CD4-positive, alpha-beta T cell (primary cell): ENCODE results near the gene AMBN. TPM values are rescaled to one million over a fixed set of nuclear protein-coding genes. Genes with fewer than 3 reads are reported as not detected.
"Not testable (repeated sequence)": the region's sequence is repeated elsewhere in the genome, so short reads cannot be mapped to it uniquely, and the experiment has no call there.

Experiments
- ATAC-seq: fragments of 200-7000 bp; cut with Tn5 transposase; one replicate; pipeline ENCODE4 v1.10.0; 2022; ENCODE audit warnings: mild to moderate bottlenecking; ENCODE audit not compliant: poor library complexity
- CTCF ChIA-PET: fragments of 350-600 bp; sonication (Branson Sonifier 250); formaldehyde crosslinking; loops from one replicate; lab custom pipeline; 2021; ENCODE audit warnings: antibody characterized with exemption, inconsistent platforms; lab: Charles Lee
- POLR2A ChIA-PET: fragments of 350-600 bp; sonication (Branson Sonifier 250); formaldehyde crosslinking; loops from one replicate; lab custom pipeline; 2021; ENCODE audit warnings: antibody characterized with exemption, inconsistent platforms; lab: Charles Lee
- DNase-seq, 14 experiments: peaks; one replicate each; pipeline ENCODE4 v3.0.0-alpha.2; 2013 to 2020; ENCODE audit warnings: mixed read lengths in 2 of 14
- H3K27ac ChIP-seq, 2 donors: one replicate each; pipeline versions ENCODE4 v1.5.1 to v1.7.0; 2013; ENCODE audit warnings: low read length in 2 of 2, low read depth in 1 of 2, mild to moderate bottlenecking in 1 of 2
- H3K27me3 ChIP-seq, 2 experiments: 1 replicate in 1 of 2; 2 replicates in 1 of 2; pipeline versions ENCODE4 v1.6.1 to v1.7.0; 2013; ENCODE audit warnings: low read length in 2 of 2, control low read depth in 1 of 2, mild to moderate bottlenecking in 1 of 2, moderate library complexity in 1 of 2; ENCODE audit not compliant: insufficient read depth in 2 of 2, control insufficient read depth in 1 of 2
- H3K36me3 ChIP-seq: one replicate; pipeline ENCODE4 v1.6.1; 2013; ENCODE audit warnings: low read length, control low read depth; ENCODE audit not compliant: insufficient read depth
- H3K4me1 ChIP-seq: one replicate; pipeline ENCODE4 v1.6.1; 2013; ENCODE audit warnings: low read length, control low read depth; ENCODE audit not compliant: insufficient read depth
- H3K4me3 ChIP-seq: one replicate; pipeline ENCODE4 v1.5.1; 2013; ENCODE audit warnings: mild to moderate bottlenecking, low read length, moderate library complexity
- H3K9me3 ChIP-seq, 2 experiments: 1 replicate in 1 of 2; 2 replicates in 1 of 2; pipeline versions ENCODE4 v1.6.1 to v1.7.0; 2013; ENCODE audit warnings: low read length in 2 of 2, mild to moderate bottlenecking in 2 of 2, control low read depth in 1 of 2, moderate library complexity in 1 of 2; ENCODE audit not compliant: control insufficient read depth in 1 of 2, insufficient read depth in 1 of 2
- H3K27ac Mint-ChIP-seq: one replicate; pipeline ENCODE4 v1.8.0; 2020; ENCODE audit warnings: mixed read lengths
- H3K27me3 Mint-ChIP-seq: one replicate; pipeline ENCODE4 v1.8.0; 2021; ENCODE audit warnings: mixed read lengths
- H3K36me3 Mint-ChIP-seq: one replicate; pipeline ENCODE4 v1.8.0; 2021; ENCODE audit warnings: low read depth, mixed read lengths
- H3K4me1 Mint-ChIP-seq: one replicate; pipeline ENCODE4 v1.8.0; 2021; ENCODE audit warnings: low read depth, mixed read lengths
- H3K4me3 Mint-ChIP-seq: one replicate; pipeline ENCODE4 v1.8.0; 2020; ENCODE audit warnings: mild to moderate bottlenecking, mixed read lengths
- H3K9me3 Mint-ChIP-seq: one replicate; pipeline ENCODE4 v1.8.0; 2020; ENCODE audit warnings: mixed read lengths
- CTCF ChIP-seq: fragments of 200-600 bp; IDR thresholded peaks from one replicate; pipeline ENCODE4 v1.8.0; 2022; ENCODE audit warnings: antibody characterized with exemption, mild to moderate bottlenecking
- intact Hi-C, 2 experiments: fragments of 100-400 bp; cut with DNase I in 1 of 2; cut with micrococcal nuclease in 1 of 2; formaldehyde crosslinking; loops; one replicate each; pipeline versions ENCODE4 v1.15.1 to v1.9.0; 2023 to 2025; cut with DNase I, micrococcal nuclease
- total RNA-seq, 174 experiments: library from RNA in 2 of 174; stranded (reverse) in 2 of 174; gene quantifications; one replicate each; pipeline ENCODE4 v1.2.3 and lab custom pipeline; 2021 to 2026

AMBN gene
- total RNA-seq, 2 experiments from 2014 or later = not detected

DNA sequence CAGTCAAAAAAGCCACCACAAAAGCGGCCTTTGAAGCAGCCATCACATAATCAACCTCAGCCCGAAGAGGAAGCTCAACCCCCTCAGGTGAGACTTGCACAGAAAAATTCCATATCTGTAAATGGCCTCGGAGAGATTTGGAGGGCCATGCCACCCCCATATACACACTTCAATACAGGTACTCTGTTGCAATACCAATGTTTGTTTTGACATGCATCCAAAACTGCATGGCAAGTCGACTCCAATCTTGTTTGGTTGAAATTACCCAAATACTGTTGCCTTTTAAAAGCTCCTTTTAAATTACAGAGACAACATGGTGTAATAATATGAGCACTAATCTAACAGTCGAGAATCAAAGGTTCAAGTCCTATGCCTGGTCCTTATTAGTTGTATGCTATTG, 42.4 kb downstream of the AMBN start:
- Histone ChIP-seq H3K36me3 (no peaks in the 10 kb centered on the region), H3K4me1 (no peaks in the 10 kb centered on the region), H3K27me3 (no peaks in the 10 kb centered on the region), H3K27ac (no peak overlapping the region), H3K4me3 (no peak overlapping the region), H3K9me3 (no peaks in the 10 kb centered on the region)
- no peaks in the 10 kb centered on the region for H3K9me3 Mint-ChIP-seq
- no peak overlapping the region for H3K4me3 Mint-ChIP-seq
- no peak for TF ChIP-seq CTCF
- H3K27me3 Mint-ChIP-seq = no peaks in the 10 kb centered on the region
- intact Hi-C loops = no loop called here
- ChIA-PET CTCF (no interaction called here), POLR2A (no interaction called here)
- no peak overlapping the region for H3K27ac Mint-ChIP-seq
- no peak for ATAC-seq
- no peaks in the 10 kb centered on the region for H3K4me1 Mint-ChIP-seq
- no peak for DNase-seq
- no peaks in the 10 kb centered on the region for H3K36me3 Mint-ChIP-seq

- Histone ChIP-seq H3K4me1 (no peaks in the 10 kb centered on the region), H3K36me3 (no peaks in the 10 kb centered on the region), H3K9me3 (no peaks in the 10 kb centered on the region), H3K27ac (no peak overlapping the region), H3K4me3 (no peak overlapping the region), H3K27me3 (no peaks in the 10 kb centered on the region)
- Mint-ChIP-seq H3K4me3 (no peak overlapping the region), H3K4me1 (no peaks in the 10 kb centered on the region), H3K27ac (no peak overlapping the region), H3K9me3 (no peaks in the 10 kb centered on the region), H3K36me3 (no peaks in the 10 kb centered on the region), H3K27me3 (no peaks in the 10 kb centered on the region)
- no peak for TF ChIP-seq CTCF
- intact Hi-C loops = no loop called here
- ChIA-PET CTCF (no interaction called here), POLR2A (no interaction called here)
- DNase-seq = no peak
- ATAC-seq = no peak
These were observed 45.3 kb downstream of the AMBN start for GRCh38 chr4:70637239-70637913.

DNA sequence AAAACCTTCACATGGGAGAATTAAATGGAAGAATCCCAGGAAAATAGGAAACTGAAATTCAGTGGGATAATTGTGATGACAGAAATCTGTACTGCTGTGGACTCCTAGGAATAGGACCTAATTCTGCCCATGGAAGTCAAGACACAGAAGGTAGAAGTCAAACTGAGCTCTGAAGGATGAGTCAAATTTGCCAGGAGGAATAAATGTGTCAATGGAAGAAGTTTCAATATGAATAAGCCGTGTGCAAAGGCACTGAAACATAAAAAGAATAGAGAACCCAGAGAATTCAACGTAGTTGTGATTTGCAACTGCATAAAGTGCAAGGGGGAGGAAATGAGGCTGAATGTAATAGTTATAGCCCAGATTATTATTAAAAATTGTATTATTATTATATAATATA, 48.1 kb downstream of the AMBN start:
- H3K4me1 Mint-ChIP-seq = no peaks in the 10 kb centered on the region
- intact Hi-C loops = no loop called here
- CTCF ChIA-PET = no interaction called here
- ATAC-seq (no peak), DNase-seq (no peak)
- POLR2A ChIA-PET = no interaction called here
- Histone ChIP-seq H3K4me1 (no peaks in the 10 kb centered on the region), H3K9me3 (no peaks in the 10 kb centered on the region), H3K27ac (no peak overlapping the region), H3K27me3 (no peaks in the 10 kb centered on the region), H3K36me3 (no peaks in the 10 kb centered on the region), H3K4me3 (no peak overlapping the region)
- no peak for TF ChIP-seq CTCF
- no peaks in the 10 kb centered on the region for H3K9me3 Mint-ChIP-seq
- no peaks in the 10 kb centered on the region for H3K36me3 Mint-ChIP-seq
- H3K27me3 Mint-ChIP-seq = no peaks in the 10 kb centered on the region
- H3K4me3 Mint-ChIP-seq = no peak overlapping the region
- H3K27ac Mint-ChIP-seq = no peak overlapping the region

DNA sequence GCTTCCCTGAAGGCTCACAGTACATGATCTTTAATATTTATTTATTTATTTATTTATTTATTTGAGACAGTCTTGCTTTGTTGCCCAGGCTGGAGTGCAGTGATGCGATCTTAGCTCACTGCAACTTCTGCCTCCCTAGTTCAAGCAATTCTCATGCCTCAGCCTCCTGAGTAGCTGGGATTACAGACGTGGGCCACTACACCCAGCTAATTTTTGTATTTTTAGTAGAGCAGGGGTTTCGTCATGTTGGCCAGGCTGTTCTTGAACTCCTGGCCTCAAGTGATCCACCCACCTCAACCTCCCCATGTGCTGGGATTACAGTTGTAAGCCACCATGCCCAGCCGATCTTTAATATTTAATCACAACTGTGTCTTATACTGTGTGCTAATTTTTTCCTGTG, 58.7 kb downstream of the AMBN start:
- H3K4me3 Mint-ChIP-seq, H3K9me3 Mint-ChIP-seq, H3K4me1 Mint-ChIP-seq, POLR2A ChIA-PET, H3K4me1 ChIP-seq, H3K27me3 ChIP-seq, H3K27ac Mint-ChIP-seq, ATAC-seq, DNase-seq, H3K36me3 Mint-ChIP-seq, H3K36me3 ChIP-seq, H3K27ac ChIP-seq, CTCF ChIA-PET, H3K9me3 ChIP-seq, H3K4me3 ChIP-seq: not testable (repeated sequence)
- H3K27me3 Mint-ChIP-seq = peaks cover 11% of the 10 kb centered on the region
- intact Hi-C loops = loop anchor here (5.0 to 10.0 kb wide), 2 partner anchors 334 to 357 kb away; no protein-coding TSS in a partner anchor
